NCI-H1417 (cell line): ENCODE data around the gene CENPH.
"Not testable (repeated sequence)": the region's sequence is repeated elsewhere in the genome, so short reads cannot be mapped to it uniquely, and the experiment has no call there.

Source experiments
- DNase-seq, 3 experiments: peaks; one replicate each; lab custom pipeline; 2025; lab: John Stamatoyannopoulos, UW

The CENPH gene

GRCh38 chr5:69189162-69190086 is at the start of gene CENPH:
CENPH (plus strand) TSS chr5:69189583; CDS start chr5:69189635, 52 bp downstream.
- DNase-seq, result peak; percentile 86 to 96 (median 91)

GRCh38 chr5:69140239-69140638 is 49.1 kb upstream of the CENPH start:
- not testable (repeated sequence) for DNase-seq

GRCh38 chr5:69140827-69141226 is 48.6 kb upstream of the CENPH start:
- DNase-seq, result no peak

- not testable (repeated sequence) for DNase-seq
These were observed 40.8 kb upstream of the CENPH start for GRCh38 chr5:69148576-69148975.

GRCh38 chr5:69148981-69149675 is 40.3 kb upstream of the CENPH start:
- no peak for DNase-seq

- DNase-seq, result no peak
These were observed 39.7 kb upstream of the CENPH start for GRCh38 chr5:69149676-69150010.

GRCh38 chr5:69152731-69153130 is 36.7 kb upstream of the CENPH start:
- DNase-seq, result no peak

GRCh38 chr5:69156456-69156855 is 32.9 kb upstream of the CENPH start:
- DNase-seq, result no peak

- no peak for DNase-seq
These were observed 31.3 kb upstream of the CENPH start for GRCh38 chr5:69158039-69158438.

- no peak for DNase-seq
These were observed 28.7 kb upstream of the CENPH start for GRCh38 chr5:69160651-69161050.

GRCh38 chr5:69166686-69167492 is 22.5 kb upstream of the CENPH start, which contains the start of gene CCNB1:
CCNB1 (plus strand) TSS chr5:69167150; CDS start chr5:69167263, 113 bp downstream.
- peak; percentile 93 to 99 (median 96) for DNase-seq

- DNase-seq, result peak in 1 of 3 experiments; percentile 35
These were observed 21.9 kb upstream of the CENPH start for GRCh38 chr5:69167493-69167855.

- no peak for DNase-seq
These were observed 21.5 kb upstream of the CENPH start for GRCh38 chr5:69167929-69168328.

GRCh38 chr5:69170495-69170894 is 18.9 kb upstream of the CENPH start:
- no peak for DNase-seq

GRCh38 chr5:69170969-69171368 is 18.4 kb upstream of the CENPH start:
- DNase-seq, result no peak

GRCh38 chr5:69181659-69182293 is 7.6 kb upstream of the CENPH start:
- DNase-seq, result not testable (repeated sequence)

- no peak for DNase-seq
These were observed 4.8 kb upstream of the CENPH start for GRCh38 chr5:69184621-69185020.

GRCh38 chr5:69187342-69187741 is 2.0 kb upstream of the CENPH start:
- no peak for DNase-seq

- peak in 1 of 3 experiments; percentile 46 for DNase-seq
These were observed 597 bp upstream of the CENPH start for GRCh38 chr5:69188811-69189161.

- no peak for DNase-seq
These were observed 13.1 kb downstream of the CENPH start for GRCh38 chr5:69202497-69202896.

- DNase-seq, result no peak
These were observed 17.3 kb downstream of the CENPH start for GRCh38 chr5:69206528-69207190.
